ENCODE measurements around the gene ADAMTSL5.

GRCh38 chr19:1460033-1460995 is 52.5 kb downstream of the ADAMTSL5 start:
- no peak for TF ChIP-seq TFE3 (CRISPR knock-in tag; IDR thresholded peaks at IDR 0.05)
- TF ChIP-seq RFX5 (IDR thresholded peaks at IDR 0.05; ENCODE audit: low read depth, low read length), result no peak
- TF ChIP-seq CHCHD3 (CRISPR knock-in tag; IDR thresholded peaks at IDR 0.05), result no peak
